ENCODE data around the gene ABHD17B. TPM values are rescaled to one million over a fixed set of nuclear protein-coding genes. Genes with fewer than 3 reads are reported as not detected.

ABHD17B gene
- total and polyA plus RNA-seq, 10 of the 15 experiments (the other 5 are each of a cell fraction or from before 2014, with no cell fraction given), result 3.5 to 21.4 (median 16.6) TPM

- Histone ChIP-seq H3K4me3 (no peak overlapping the region), H3K27me3 (replicated peaks in 1 of 2; ENCODE audit: control insufficient read depth in 2 of 2, insufficient read depth in 2 of 2, low read length in 1 of 2) (no peaks in the 10 kb centered on the region), H3K79me2 (ENCODE audit: control insufficient read depth, insufficient read depth, low read length) (peaks cover 51% of the 10 kb centered on the region), H4K20me1 (ENCODE audit: control insufficient read depth, insufficient read depth) (no peaks in the 10 kb centered on the region), H3K4me1 (ENCODE audit: control insufficient read depth, insufficient read depth, low read length) (peaks cover 10% of the 10 kb centered on the region), H2AFZ (ENCODE audit: control insufficient read depth, low read depth, low read length) (no peak overlapping the region), H3K36me3 (ENCODE audit: control insufficient read depth in 2 of 2, insufficient read depth in 2 of 2, low read length in 1 of 2) (peaks cover 0 to 3% of the 10 kb centered on the region in 2 experiments; a peak in 2 of 4 replicates), H3K9me3 (replicated peaks; ENCODE audit: control insufficient read depth, insufficient read depth, low read length) (peaks cover 4% of the 10 kb centered on the region; the same call in 2 of the 3 replicates), H3K27ac (ENCODE audit: control insufficient read depth, insufficient read depth) (no peak overlapping the region), H3K9ac (ENCODE audit: control insufficient read depth, insufficient read depth, low read length) (no peak overlapping the region), H3K4me2 (ENCODE audit: control insufficient read depth, insufficient read depth) (no peak overlapping the region)
- no TSS peak for BruUV-seq (replicated peaks)
- SMC1A ChIA-PET (ENCODE audit: uncharacterized antibody, unreplicated experiment), result interaction anchor here (8.2 kb wide), 1 partner anchor 9 kb away, joined by 77 read pairs; no protein-coding TSS in a partner anchor
- FAIRE-seq (no peak), DNase-seq (ENCODE audit: low read depth, low spot score) (no peak), ATAC-seq (no peak)
- in situ Hi-C loops (cut with MboI) (loop anchor here (25.0 kb wide), 2 partner anchors 1506 to 1656 kb away; partner anchors contain the start of genes KLF9 and SMC5), intact Hi-C loops (cut with micrococcal nuclease; ENCODE audit: unreplicated experiment) (no loop called here)
- RAD21 ChIA-PET (ENCODE audit: unreplicated experiment), result interaction anchor here (1.2 kb wide), 1 partner anchor 8 kb away, joined by 4 read pairs; no protein-coding TSS in a partner anchor
- WGBS (ENCODE audit: insufficient coverage, insufficient replicate concordance, low lambda C conversion rate, missing lambda C conversion rate), result 81% methylated on average over 5 of the region's 5 CpGs
- CTCF ChIA-PET, result interaction anchor here (0.8 to 0.9 kb wide), 2 partner anchors 14 to 27 kb away, joined by 3 read pairs; no protein-coding TSS in a partner anchor
- POLR2A ChIA-PET, result interaction anchor here (1.0 kb wide), 1 partner anchor 36 kb away, joined by 3 read pairs; no protein-coding TSS in a partner anchor
- no peak for TF ChIP-seq STAT3 (IDR thresholded peaks at IDR 0.05; ENCODE audit: low read depth, low read length)
- no peak for TF ChIP-seq SREBF1 (IDR thresholded peaks at IDR 0.05; ENCODE audit: low read length)
- TF ChIP-seq FOS (IDR thresholded peaks at IDR 0.05; ENCODE audit: borderline replicate concordance, extremely low read depth, insufficient read length), result no peak
- no peak for TF ChIP-seq SUPT20H (IDR thresholded peaks at IDR 0.05; ENCODE audit: borderline replicate concordance, control insufficient read depth, low read depth, low read length)
- no peak for TF ChIP-seq ZNF207 (IDR thresholded peaks at IDR 0.05; ENCODE audit: borderline replicate concordance)
- TF ChIP-seq RUNX3 (IDR thresholded peaks at IDR 0.05; ENCODE audit: low read length), result no peak
- TF ChIP-seq CBX3 (IDR thresholded peaks at IDR 0.05; ENCODE audit: borderline replicate concordance, low read depth), result no peak
- TF ChIP-seq E2F8 (IDR thresholded peaks at IDR 0.05; ENCODE audit: low read depth, partially characterized antibody), result no peak
- no peak for TF ChIP-seq NR2F1 (conservative IDR thresholded peaks at IDR 0.05)
- TF ChIP-seq USF1 (IDR thresholded peaks at IDR 0.05; ENCODE audit: borderline replicate concordance, extremely low read length, insufficient read depth, low read depth, low read length), result no peak
- TF ChIP-seq ATF7 (IDR thresholded peaks at IDR 0.05; ENCODE audit: low read depth), result no peak
- no peak for TF ChIP-seq RB1 (IDR thresholded peaks at IDR 0.05; ENCODE audit: borderline replicate concordance)
- no peak for TF ChIP-seq CREB1 (IDR thresholded peaks at IDR 0.05; ENCODE audit: low read depth)
- TF ChIP-seq SUZ12 (IDR thresholded peaks at IDR 0.05; ENCODE audit: unreplicated experiment), result no peak
- TF ChIP-seq CREM (IDR thresholded peaks at IDR 0.05; ENCODE audit: low read depth), result no peak
Observed at GRCh38 chr9:71918419-71918818, 7.4 kb upstream of the ABHD17B start.
